Eye (tissue), 1 donor: Measurements from ENCODE around the gene NLGN4Y.
"Not testable (repeated sequence)": the region's sequence is repeated elsewhere in the genome, so short reads cannot be mapped to it uniquely, and the experiment has no call there.

Experiments used
- DNase-seq: peaks from one replicate; pipeline ENCODE4 v3.0.0-alpha.2; 2015

Gene NLGN4Y

DNA sequence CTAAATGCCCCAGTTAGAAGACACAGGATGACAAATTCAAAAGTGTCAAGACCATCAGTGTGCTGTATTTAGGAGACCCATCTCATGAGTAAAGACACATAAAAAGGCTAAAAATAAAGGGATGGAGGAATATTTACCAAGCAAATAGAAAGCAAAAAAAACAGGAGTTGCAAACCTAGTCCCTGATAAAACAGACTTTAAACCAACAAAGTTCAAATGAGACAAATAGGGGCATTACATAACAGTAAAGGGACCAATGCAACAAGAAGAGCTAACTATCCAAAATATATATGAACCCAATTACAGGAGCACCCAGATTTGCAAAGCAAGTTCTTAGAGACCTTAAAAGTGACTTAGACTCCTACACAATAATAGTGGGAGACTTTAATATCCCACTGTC, 336.1 kb downstream of the NLGN4Y start:
- DNase-seq = no peak

DNA sequence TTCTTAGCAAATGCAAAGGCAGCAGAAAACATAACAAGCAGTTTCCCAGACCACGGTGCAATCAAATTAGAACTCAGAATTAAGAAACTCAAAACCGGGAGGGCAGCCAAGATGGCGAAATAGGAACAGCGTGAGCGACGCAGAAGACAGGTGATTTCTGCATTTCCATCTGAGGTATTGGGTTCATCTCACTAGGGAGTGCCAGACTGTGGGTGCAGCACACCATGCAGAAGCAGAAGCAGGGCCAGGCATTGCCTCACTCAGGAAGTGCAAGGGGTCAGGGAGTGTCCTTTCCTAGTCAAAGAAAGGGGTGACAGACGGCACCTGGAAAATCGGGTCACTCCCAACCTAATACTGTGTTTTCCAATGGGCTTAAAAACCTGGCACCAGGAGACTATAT, 336.7 kb downstream of the NLGN4Y start:
- DNase-seq = not testable (repeated sequence)

DNA sequence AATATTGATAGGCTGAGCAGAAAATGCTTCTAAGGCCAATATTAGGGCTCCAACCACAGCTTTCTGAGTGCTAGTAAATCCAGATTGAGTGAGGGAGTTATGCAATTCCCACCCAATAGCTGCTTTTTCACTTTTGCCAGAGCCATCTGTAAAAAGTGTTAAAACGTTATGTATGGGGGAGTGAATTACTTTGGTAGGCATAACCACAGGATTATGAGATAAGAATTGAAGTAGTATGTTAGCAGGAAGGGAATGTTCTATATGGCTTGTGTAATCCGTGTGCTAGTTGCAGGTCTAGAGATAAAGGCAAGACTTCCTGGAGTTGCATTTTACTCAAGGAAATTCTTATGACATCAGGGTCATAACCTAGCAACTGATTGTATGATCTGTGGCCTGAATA, 347.6 kb downstream of the NLGN4Y start:
- no peak for DNase-seq
